Ishikawa (cell line): ENCODE data around the gene TMA7B.

ENCODE experiments used
- EP300 ChIP-seq: IDR thresholded peaks from 2 replicates; pipeline ENCODE4 v1.6.1; 2012; ENCODE audit warnings: borderline replicate concordance
- MAX ChIP-seq: IDR thresholded peaks from 2 replicates; pipeline ENCODE4 v1.6.1; 2012
- RAD21 ChIP-seq: IDR thresholded peaks from 2 replicates; pipeline ENCODE4 v1.6.1; 2012; ENCODE audit warnings: low read depth
- REST ChIP-seq: IDR thresholded peaks from 2 replicates; pipeline ENCODE4 v1.6.1; 2012; ENCODE audit warnings: low read depth, mild to moderate bottlenecking
- ZBTB7A ChIP-seq: IDR thresholded peaks from 2 replicates; pipeline ENCODE4 v1.6.1; 2012; ENCODE audit warnings: low read depth

GRCh38 chr22:39972641-39973040, 12.4 kb downstream of the TMA7B start:
- TF ChIP-seq REST (no peak), MAX (no peak), ZBTB7A (no peak), RAD21 (no peak), EP300 (no peak)
